ENCODE results near the gene MAD1L1. TPM values are rescaled to one million over a fixed set of nuclear protein-coding genes. Genes with fewer than 3 reads are reported as not detected.

Gene MAD1L1
- total RNA-seq, 1 experiment from 2014 or later, result 46.7 TPM

GRCh38 chr7:2144926-2145325, 87.8 kb downstream of the MAD1L1 start:
- H3K4me3 ChIP-seq (ENCODE audit: low read depth, low read length, poor library complexity, severe bottlenecking), result no peak overlapping the region
- ChIA-PET CTCF (no interaction called here), POLR2A (ENCODE audit: low non-redundant PET) (no interaction called here)
- H3K36me3 ChIP-seq (ENCODE audit: insufficient read depth, low read length, poor library complexity, severe bottlenecking), result peaks cover 5% of the 10 kb centered on the region
- TF ChIP-seq, protein P1, sequence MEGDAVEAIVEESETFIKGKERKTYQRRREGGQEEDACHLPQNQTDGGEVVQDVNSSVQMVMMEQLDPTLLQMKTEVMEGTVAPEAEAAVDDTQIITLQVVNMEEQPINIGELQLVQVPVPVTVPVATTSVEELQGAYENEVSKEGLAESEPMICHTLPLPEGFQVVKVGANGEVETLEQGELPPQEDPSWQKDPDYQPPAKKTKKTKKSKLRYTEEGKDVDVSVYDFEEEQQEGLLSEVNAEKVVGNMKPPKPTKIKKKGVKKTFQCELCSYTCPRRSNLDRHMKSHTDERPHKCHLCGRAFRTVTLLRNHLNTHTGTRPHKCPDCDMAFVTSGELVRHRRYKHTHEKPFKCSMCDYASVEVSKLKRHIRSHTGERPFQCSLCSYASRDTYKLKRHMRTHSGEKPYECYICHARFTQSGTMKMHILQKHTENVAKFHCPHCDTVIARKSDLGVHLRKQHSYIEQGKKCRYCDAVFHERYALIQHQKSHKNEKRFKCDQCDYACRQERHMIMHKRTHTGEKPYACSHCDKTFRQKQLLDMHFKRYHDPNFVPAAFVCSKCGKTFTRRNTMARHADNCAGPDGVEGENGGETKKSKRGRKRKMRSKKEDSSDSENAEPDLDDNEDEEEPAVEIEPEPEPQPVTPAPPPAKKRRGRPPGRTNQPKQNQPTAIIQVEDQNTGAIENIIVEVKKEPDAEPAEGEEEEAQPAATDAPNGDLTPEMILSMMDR (conservative IDR thresholded peaks at IDR 0.05; ENCODE audit: low read depth, low read length), result no peak
- no peak for TF ChIP-seq EZH2 (IDR thresholded peaks at IDR 0.05; ENCODE audit: borderline replicate concordance, low read depth, low read length, poor library complexity, severe bottlenecking)
- intact Hi-C loops (cut with micrococcal nuclease; ENCODE audit: unreplicated experiment), result no loop called here
- BruUV-seq (replicated peaks), result no TSS peak
- H3K9me3 ChIP-seq (ENCODE audit: low read depth, low read length, poor library complexity, severe bottlenecking), result no peaks in the 10 kb centered on the region
- H3K27ac ChIP-seq (ENCODE audit: low read depth, low read length, poor library complexity, severe bottlenecking), result no peak overlapping the region
- peaks cover 14% of the 10 kb centered on the region for H3K4me1 ChIP-seq (ENCODE audit: insufficient read depth, low read length, poor library complexity, severe bottlenecking)
- no peaks in the 10 kb centered on the region for H3K27me3 ChIP-seq (replicated peaks; ENCODE audit: insufficient read depth, low read depth, low read length, poor library complexity)
- no peak for DNase-seq (ENCODE audit: low spot score)

GRCh38 chr7:2143981-2144595, 88.7 kb downstream of the MAD1L1 start:
- intact Hi-C loops (cut with micrococcal nuclease; ENCODE audit: unreplicated experiment), result no loop called here
- no peak for DNase-seq (ENCODE audit: low spot score)
- Histone ChIP-seq H3K4me1 (ENCODE audit: insufficient read depth, low read length, poor library complexity, severe bottlenecking) (peaks cover 14% of the 10 kb centered on the region), H3K9me3 (ENCODE audit: low read depth, low read length, poor library complexity, severe bottlenecking) (no peaks in the 10 kb centered on the region), H3K27ac (ENCODE audit: low read depth, low read length, poor library complexity, severe bottlenecking) (no peak overlapping the region), H3K4me3 (ENCODE audit: low read depth, low read length, poor library complexity, severe bottlenecking) (no peak overlapping the region), H3K36me3 (ENCODE audit: insufficient read depth, low read length, poor library complexity, severe bottlenecking) (peaks cover 5% of the 10 kb centered on the region), H3K27me3 (replicated peaks; ENCODE audit: insufficient read depth, low read depth, low read length, poor library complexity) (no peaks in the 10 kb centered on the region)
- no peak for TF ChIP-seq EZH2 (IDR thresholded peaks at IDR 0.05; ENCODE audit: borderline replicate concordance, low read depth, low read length, poor library complexity, severe bottlenecking)
- no TSS peak for BruUV-seq (replicated peaks)
- ChIA-PET CTCF (no interaction called here), POLR2A (ENCODE audit: low non-redundant PET) (no interaction called here)

DNA sequence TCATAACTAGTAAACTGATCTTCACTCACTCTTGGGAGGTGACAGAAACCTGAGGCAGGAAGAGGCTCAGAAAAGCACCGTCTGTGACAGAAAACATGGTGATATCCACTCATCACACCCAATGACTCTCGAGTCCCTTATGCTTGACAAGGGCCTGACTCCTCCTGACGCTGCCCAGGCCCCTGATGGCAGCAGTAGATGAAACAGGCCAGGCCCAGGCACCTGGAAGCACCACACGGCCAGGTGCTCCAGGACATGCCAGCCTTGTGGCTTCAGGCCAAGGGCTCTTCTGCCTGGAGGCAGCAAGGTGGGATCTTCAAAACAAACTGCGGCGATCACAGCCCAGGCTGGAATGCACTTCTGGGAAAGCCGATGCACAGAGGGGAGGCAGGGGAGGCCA, 89.3 kb downstream of the MAD1L1 start:
- Histone ChIP-seq H3K4me3 (ENCODE audit: low read depth, low read length, poor library complexity, severe bottlenecking) (no peak overlapping the region), H3K27me3 (replicated peaks; ENCODE audit: insufficient read depth, low read depth, low read length, poor library complexity) (no peaks in the 10 kb centered on the region), H3K4me1 (ENCODE audit: insufficient read depth, low read length, poor library complexity, severe bottlenecking) (peaks cover 14% of the 10 kb centered on the region), H3K9me3 (ENCODE audit: low read depth, low read length, poor library complexity, severe bottlenecking) (no peaks in the 10 kb centered on the region), H3K27ac (ENCODE audit: low read depth, low read length, poor library complexity, severe bottlenecking) (no peak overlapping the region), H3K36me3 (ENCODE audit: insufficient read depth, low read length, poor library complexity, severe bottlenecking) (peaks cover 5% of the 10 kb centered on the region)
- POLR2A ChIA-PET (ENCODE audit: low non-redundant PET), result no interaction called here
- DNase-seq (ENCODE audit: low spot score), result no peak
- no peak for TF ChIP-seq EZH2 (IDR thresholded peaks at IDR 0.05; ENCODE audit: borderline replicate concordance, low read depth, low read length, poor library complexity, severe bottlenecking)
- TF ChIP-seq, protein P1 (conservative IDR thresholded peaks at IDR 0.05; ENCODE audit: low read depth, low read length), result no peak
- intact Hi-C loops (cut with micrococcal nuclease; ENCODE audit: unreplicated experiment), result no loop called here
- CTCF ChIA-PET, result no interaction called here
- no TSS peak for BruUV-seq (replicated peaks)

DNA sequence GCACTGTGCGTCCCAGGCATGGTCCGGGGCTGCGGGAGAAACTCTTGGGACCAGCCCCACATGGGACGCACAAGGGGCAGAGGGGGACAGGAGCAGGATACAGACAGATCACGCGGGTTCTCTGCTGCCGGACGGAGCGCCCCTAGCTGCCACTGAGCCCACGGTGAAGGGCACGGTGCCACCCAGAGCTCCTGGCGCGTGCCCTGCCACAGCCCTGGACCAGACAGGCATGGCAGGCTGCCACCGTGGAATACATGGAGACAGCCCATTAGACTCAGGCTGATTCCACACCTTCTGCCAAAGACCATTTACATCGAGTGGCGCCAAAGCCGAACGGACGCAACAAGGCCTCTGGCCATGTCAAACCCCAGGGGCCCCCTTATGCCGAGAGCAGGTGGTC, 90.4 kb downstream of the MAD1L1 start:
- no TSS peak for BruUV-seq (replicated peaks)
- CTCF ChIA-PET, result no interaction called here
- no peak overlapping the region for H3K4me3 ChIP-seq (ENCODE audit: low read depth, low read length, poor library complexity, severe bottlenecking)
- intact Hi-C loops (cut with micrococcal nuclease; ENCODE audit: unreplicated experiment), result no loop called here
- TF ChIP-seq EZH2 (IDR thresholded peaks at IDR 0.05; ENCODE audit: borderline replicate concordance, low read depth, low read length, poor library complexity, severe bottlenecking), result no peak
- TF ChIP-seq, protein P1 (conservative IDR thresholded peaks at IDR 0.05; ENCODE audit: low read depth, low read length), result no peak
- no peak for DNase-seq (ENCODE audit: low spot score)
- H3K9me3 ChIP-seq (ENCODE audit: low read depth, low read length, poor library complexity, severe bottlenecking), result no peaks in the 10 kb centered on the region
- peaks cover 14% of the 10 kb centered on the region for H3K4me1 ChIP-seq (ENCODE audit: insufficient read depth, low read length, poor library complexity, severe bottlenecking)
- H3K36me3 ChIP-seq (ENCODE audit: insufficient read depth, low read length, poor library complexity, severe bottlenecking), result peaks cover 5% of the 10 kb centered on the region
- H3K27ac ChIP-seq (ENCODE audit: low read depth, low read length, poor library complexity, severe bottlenecking), result no peak overlapping the region
- POLR2A ChIA-PET (ENCODE audit: low non-redundant PET), result no interaction called here
- H3K27me3 ChIP-seq (replicated peaks; ENCODE audit: insufficient read depth, low read depth, low read length, poor library complexity), result no peaks in the 10 kb centered on the region
